ENCODE data around the gene CCNG2. TPM values are rescaled to one million over a fixed set of nuclear protein-coding genes. Genes with fewer than 3 reads are reported as not detected.

CCNG2 gene
- total RNA-seq, 1 donor, result 11.6 TPM

DNA sequence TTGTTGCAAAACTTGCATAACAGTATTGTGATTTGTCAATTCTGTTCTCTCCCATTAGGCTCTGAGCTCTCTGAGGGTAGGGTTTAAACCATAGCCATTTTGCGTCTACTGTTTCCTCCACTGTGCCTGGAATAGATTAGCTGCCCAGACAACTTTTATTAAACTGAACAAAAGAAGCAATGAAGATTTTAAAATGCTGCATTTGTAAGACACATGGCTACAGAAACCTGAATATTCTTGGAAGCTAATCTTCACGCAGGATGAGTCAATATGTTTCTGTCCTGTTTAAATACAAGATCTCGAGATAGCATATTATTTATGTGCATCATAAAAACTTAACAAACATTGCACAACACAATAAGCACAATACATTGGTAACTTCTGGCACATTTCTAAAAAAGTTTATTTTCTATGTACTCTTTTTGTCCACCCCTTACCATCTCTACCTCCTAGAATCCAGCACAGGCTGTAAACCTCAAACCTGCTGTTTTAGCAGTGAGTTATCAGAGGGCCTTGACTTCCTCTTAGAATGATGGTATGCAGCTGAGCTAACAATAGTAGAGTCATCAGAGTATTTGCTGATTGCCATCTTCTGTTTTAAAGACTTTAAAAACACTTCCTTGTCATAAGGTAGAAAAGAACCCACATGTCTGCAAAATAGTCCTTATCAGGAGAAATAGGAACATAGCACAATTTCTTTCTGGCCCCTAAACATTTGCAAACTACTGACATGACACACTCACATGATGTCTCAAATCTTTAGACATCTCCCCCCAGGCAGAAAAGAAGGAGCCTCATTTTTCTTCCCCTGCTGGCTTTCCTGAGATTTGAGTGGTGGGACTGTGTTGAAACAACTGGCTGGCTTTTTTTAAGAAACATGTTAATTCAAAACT, 10.6 kb upstream of the CCNG2 start:
- peak in 1 of 3 donors; percentile 68 for DNase-seq (ENCODE audit: low read depth in 2 of 3, low spot score in 2 of 3)

DNA sequence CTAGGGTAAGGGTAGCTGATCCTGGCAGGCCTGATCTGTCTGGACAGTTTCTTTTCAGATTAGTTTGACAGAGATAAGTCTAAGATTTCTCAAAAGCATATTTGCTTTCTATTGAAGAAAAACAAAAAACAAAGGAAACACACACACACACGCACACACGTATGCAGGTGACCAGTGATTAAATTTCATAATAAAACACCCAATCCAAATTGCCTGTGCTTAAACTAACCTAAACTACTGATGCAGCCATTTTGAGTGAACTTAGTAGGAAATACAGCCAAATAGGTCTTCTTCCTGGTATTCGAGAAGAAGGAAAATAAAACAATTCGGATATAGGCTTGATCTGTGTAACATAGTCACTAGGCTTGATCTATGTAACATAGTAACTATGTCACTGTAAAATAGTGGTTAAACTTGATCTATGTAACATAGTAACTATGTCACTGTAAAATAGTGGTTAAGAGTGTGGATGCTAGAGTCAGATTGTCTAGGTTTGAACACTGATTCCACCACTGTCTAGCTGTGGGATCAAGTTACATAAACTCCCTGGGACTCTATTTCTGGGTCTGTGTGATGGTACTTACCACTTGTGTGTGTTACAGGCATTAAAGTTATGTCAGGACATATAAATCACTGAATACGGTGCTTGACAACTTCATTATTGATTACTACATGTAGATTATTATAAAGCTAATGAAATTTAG, 9.8 kb upstream of the CCNG2 start:
- DNase-seq (ENCODE audit: low read depth in 2 of 3, low spot score in 2 of 3), result no peak

DNA sequence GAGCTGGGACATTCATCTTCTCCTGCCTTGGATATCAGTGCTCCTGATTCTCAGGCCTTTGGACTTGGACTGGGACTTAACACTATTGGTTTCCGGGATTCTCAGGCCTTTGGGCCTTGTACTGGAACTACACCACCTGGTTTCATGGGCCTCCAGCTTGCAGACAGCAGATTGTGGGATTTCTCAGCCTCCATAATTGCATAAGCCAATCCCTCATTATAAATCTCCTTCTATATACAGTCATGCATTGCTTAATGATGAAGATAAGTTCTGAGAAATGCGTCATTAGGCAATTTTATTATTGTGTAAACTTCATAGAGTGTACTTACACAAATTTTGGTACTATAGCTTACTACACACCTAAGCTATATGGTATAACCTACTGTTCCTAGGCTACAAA, 8.9 kb upstream of the CCNG2 start:
- no peak for DNase-seq (ENCODE audit: low read depth in 2 of 3, low spot score in 2 of 3)

DNA sequence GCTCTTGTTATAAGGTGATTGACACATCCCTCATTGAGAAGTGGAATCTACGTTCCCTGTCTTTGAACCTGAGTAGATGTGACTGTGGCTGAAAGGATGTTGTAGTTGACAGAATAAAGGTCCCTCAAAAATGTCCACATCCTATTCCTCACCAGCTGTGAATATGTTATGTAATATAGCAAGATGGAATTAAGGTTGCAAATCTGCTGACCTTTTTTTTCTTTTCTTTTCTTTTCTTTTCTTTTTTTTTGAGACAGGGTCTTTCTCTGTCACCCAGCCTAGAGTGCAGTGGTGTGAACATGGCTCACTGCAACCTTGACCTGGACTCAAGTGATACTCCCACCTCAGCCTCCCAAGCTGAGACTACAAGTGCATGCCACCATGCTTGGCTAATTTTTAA, 7.2 kb upstream of the CCNG2 start:
- no peak for DNase-seq (ENCODE audit: low read depth in 2 of 3, low spot score in 2 of 3)

DNA sequence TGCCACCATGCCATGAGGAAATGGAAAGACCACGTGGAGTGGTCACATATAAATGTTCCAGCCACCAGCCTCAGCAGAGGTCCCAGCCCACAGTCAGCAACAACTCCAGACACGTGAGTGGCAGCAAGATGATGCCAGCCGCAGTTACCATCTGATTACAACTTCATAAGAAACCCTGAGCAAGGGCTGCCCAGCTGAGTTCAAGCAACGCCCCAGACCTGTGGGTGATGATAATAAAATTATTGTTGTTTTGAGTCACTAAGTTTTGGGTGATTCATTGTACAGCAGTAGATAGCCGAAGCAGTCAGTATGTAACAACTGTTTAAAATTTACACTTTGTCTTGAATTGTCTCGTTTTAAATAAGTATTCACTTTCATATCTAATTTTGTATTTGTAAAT, 5.8 kb upstream of the CCNG2 start:
- no peak for DNase-seq (ENCODE audit: low read depth in 2 of 3, low spot score in 2 of 3)

DNA sequence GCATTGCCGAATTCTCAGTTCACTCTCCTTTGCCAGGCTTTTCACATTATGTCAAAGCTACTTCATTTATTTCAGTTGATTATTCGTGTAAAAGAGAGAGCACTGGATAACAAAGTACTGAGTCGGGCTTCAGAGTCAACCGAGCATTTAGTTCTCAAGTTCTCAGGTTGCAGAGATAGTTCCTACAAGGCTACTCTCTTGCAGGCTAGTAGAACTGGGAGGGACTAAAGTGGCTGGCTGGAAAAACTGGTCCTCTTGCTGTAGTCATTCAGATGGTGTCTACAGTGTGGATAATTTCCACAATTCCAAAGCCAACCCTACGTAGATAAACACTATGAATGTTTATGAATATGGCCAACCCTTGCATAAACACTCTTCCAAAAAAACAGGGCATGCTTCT, 4.6 kb upstream of the CCNG2 start:
- DNase-seq (ENCODE audit: low read depth in 2 of 3, low spot score in 2 of 3), result no peak

DNA sequence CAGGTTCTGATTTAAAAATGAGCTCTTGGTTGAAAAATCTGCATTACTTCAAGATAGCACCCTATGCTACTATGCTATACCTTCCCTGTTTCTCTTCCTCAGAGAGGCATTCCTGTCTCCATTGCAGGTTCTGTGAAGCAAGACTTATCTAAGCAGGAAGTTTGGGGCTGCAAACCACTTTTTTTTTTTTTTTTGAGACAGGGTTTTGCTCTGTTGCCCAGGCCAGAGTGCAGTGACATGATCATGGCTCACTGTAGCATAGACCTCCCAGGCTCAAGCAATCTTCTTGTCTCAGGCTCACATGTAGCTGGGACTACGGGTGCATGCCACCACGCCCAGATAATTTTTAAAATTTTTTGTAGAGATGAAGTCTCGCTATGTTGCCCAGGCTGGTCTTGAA, 4.0 kb upstream of the CCNG2 start:
- DNase-seq (ENCODE audit: low read depth in 2 of 3, low spot score in 2 of 3), result no peak

DNA sequence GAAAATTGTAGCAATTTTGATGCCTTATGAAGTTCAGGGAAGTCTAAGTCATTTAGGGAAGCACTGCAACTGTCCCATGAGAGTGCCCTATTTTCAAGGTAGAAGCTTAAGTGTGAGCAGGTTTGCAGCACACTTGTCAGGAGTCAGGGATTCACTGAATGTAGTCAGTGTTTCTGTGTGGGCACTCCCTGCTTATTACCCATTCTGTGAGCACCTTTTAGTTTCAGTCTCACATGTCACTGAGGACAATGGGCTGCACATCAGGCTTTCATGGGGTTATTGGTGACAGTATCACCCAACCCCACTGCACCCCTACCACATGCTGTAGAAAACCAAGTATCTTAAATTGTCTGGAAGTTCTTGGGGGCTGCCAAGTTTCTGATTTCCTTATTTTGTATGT, 2.9 kb upstream of the CCNG2 start:
- no peak for DNase-seq (ENCODE audit: low read depth in 2 of 3, low spot score in 2 of 3)

DNA sequence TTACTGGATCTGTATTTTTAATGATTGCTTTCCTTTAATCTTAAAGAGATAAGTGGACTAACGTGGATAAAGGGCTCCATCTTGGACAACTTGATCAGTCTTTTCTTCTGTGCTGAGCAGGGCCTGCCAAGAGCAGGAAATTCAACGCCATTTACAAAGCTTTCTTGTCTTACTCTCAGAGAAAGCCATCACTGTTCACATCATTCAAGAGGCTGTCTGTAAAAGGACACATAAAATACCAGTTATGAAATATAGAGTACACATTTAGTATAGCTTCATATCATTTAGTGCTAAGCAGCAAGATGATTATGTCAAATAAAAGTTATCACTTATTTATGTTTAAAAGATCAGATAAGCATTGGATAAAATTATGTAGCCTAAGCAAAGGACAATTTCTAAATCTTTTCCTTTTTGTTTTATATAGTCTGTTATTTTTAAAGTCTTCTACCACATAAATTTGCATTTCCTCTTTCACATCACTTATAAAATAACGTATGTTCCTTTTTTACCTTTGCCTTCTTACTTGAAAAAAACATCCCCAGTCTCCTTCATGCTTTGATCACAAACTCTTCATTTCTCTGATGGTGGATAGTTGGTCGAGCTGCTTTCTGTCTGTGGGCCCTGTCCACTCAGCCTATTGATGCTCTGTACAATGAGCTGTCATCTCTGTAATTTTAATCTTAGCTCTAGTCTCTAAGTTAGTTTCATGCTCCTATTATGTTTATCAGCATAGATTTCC, 2.1 kb upstream of the CCNG2 start:
- DNase-seq (ENCODE audit: low read depth in 2 of 3, low spot score in 2 of 3), result no peak

DNA sequence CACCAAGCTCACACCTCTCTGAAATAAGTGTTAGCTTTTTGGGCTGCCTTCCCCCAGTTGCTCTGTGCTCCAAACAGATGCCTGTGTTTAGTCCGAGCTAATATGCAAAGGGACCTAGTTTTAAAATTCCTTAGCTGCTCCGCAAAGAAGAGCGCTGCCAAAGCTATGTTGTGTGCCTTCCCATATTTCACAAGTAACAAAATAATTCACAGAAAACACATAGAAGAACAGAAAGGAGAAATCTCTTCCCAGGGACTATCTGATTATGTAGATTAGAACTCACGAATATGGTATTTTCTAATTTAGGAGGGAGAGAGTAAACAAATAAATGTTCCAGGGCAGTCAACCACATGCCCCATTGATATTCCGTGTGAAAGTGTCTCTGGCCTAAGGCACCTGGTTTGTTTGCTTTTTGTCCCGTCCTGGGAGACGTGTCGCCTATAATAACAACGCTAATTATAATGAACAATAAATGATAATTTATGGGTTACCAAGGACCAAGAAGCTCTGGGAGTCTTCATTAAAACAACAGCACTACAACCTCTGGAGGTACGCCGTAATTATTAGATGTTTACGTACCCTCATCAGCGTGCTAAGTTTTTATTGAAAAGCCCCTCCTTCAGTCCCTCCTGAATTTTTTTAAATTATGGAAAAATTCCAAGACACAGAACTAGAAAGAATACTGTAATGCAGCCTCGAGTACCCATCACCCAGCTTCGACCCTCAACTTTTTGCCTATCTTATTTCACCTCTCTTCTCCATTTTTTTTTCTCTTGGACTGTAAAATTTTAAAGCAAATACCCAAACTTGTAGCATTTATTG, 1.2 kb upstream of the CCNG2 start:
- no peak for DNase-seq (ENCODE audit: low read depth in 2 of 3, low spot score in 2 of 3)

DNA sequence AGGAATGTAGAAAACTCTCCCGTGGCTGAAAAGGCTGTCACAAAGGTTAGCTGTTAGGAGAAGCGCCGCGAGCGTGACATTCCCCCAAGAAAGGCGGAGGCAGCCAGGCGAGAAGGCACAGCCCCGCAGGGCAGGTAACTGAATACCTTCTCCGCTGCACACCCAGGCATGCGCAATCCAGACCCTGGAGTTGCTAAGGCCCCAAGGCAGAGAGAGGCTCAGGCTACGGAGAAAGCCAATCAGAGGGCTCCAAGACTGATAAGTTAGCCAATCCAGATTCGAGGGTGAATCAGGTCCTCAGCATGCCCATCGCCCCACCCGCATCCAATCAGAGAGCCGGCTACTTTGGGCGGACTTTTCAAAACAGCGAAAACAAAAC, 485 bp upstream of the CCNG2 start:
- peak in 2 of 3 donors; percentile 100 for DNase-seq (ENCODE audit: low read depth in 2 of 3, low spot score in 2 of 3)

DNA sequence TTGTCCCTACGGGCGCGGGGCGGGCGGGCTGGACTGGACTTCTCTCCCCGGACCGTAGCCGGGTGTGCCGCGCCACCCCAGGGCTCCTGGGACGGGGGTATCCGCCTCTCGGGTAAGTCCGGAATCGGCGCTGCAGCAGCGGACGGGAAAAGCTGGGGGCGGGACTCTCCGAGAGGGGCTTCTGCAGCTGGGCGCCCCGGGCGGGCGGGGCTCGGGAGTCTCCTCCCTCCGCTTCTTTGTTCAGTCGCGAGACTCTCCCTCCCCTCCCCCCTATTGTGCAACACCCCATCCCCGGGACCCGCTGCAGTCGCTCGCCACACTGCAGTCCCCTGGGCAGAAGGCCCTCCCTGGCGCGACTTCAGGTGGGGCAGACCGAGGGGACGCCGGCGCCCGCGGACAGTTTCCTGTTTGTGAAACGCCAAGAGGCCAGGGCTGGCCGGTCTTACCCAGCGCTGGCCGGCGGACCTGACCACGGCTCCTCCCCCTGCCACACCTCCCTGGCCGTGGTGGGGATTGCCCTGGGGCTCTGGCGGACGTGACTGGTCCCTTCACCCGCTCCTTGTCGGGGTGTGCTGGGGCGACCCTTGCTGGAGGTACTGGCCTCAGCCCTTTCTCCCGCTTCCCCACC, 966 bp downstream of the CCNG2 start:
- peak; percentile 19 to 92 (median 88) for DNase-seq (ENCODE audit: low read depth in 2 of 3, low spot score in 2 of 3)

DNA sequence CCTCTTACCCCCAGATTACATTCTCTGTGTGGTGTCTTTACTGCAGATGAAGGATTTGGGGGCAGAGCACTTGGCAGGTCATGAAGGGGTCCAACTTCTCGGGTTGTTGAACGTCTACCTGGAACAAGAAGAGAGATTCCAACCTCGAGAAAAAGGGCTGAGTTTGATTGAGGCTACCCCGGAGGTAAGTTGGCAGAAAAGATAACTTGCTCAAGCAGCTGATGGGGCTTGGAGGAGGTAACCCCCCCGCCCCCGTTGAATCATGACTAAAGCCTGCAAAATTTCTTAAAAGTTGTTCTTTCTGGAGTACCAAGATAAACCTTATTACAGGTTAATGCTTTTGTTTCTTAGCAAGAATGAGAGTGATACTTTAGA, 1.5 kb downstream of the CCNG2 start:
- peak in 1 of 3 donors; percentile 4 for DNase-seq (ENCODE audit: low read depth in 2 of 3, low spot score in 2 of 3)

DNA sequence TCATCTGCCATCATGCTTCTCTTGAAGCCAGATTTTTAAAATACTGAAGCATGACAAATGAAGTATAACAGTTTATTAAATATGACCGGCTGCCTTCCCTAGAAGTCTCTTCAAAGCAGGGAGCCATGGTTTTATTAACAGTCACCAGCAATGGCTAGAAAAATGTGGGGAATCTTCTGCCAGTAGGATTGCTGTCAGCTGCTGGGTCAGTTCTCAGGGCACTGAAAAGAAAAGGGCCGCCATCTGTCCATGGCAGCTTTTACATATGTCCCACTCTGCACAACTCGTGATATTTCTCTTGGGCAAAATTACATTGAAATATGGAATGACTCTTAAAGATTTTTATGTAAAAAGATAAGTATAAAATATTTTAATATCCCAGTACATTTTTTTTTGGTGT, 2.8 kb downstream of the CCNG2 start:
- DNase-seq (ENCODE audit: low read depth in 2 of 3, low spot score in 2 of 3), result no peak

DNA sequence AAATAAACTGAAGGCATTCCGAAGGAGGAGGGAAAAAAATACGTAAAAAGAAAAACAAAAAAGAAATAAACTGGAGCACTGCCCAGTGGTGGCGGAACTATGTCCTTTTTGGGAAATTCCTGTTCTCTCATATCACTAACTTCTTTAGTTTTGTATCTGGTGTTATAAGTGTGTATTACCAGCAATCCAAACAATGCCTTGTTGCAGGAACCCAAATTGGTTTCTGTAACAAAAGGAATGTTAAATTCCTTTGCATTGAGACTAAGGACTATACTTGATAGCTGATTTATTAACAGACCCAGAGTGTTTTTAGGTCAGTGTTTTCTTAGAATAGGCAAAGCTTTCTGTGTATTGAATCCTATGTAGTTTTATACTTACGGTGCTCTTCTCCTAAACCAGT, 6.6 kb downstream of the CCNG2 start:
- DNase-seq (ENCODE audit: low read depth in 2 of 3, low spot score in 2 of 3), result no peak

DNA sequence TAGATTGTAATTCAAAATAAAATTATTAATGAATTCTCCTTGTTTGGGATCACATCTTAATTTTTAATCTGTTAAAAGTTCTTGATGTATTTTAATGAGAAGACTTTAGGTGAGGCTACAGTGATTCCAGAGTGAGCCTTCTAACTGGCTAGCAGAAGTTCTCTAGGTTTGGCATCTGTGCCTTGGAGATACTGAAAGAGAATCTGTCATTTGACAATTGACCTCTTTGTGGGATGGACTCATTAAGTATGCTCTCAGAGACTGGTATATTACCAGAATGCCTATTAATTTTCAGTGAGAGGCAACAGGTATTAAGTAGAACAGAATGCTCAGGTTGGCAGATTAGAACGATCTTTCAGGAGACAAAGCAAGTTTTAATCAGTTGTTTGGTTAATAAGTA, 10.2 kb downstream of the CCNG2 start:
- DNase-seq (ENCODE audit: low read depth in 2 of 3, low spot score in 2 of 3), result no peak

DNA sequence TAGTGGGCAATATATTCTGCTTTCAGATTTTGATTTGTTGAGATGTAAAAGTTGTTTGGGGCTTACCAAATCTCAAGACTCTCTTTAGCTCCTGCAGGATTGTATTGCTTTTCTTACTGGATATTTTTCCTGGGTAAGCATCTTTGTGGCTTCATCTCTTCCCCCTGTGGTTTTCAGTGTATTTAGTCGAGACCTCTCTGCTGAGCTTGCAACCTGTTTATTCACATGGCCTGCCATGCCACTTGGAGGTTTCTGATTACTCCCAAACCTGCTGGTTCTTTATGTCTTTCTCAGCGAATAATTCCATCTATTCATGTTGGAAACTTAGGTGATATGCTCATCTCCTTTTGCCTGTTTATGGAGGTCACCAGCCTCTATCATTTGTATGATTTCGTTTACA, 10.9 kb downstream of the CCNG2 start:
- no peak for DNase-seq (ENCODE audit: low read depth in 2 of 3, low spot score in 2 of 3)

DNA sequence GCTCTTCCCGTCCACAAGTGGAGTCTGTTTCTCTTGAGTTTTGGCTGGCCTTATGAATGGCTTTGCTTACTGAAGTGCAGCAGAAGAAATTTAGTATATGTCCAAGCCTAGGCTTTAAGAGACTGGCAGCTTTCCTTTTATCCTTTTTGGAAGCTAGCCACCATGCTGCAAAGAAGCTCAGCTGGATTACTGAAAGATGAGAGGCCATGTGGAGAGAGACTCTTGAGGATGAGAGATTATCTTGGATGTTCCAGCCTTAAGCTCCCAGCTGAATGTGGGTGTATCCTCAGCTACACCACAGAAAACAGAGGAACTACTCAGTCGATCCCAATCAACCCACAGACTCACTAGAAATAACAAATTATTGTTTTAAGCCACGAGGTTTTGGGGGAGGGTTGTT, 12.5 kb downstream of the CCNG2 start:
- DNase-seq (ENCODE audit: low read depth in 2 of 3, low spot score in 2 of 3), result no peak

DNA sequence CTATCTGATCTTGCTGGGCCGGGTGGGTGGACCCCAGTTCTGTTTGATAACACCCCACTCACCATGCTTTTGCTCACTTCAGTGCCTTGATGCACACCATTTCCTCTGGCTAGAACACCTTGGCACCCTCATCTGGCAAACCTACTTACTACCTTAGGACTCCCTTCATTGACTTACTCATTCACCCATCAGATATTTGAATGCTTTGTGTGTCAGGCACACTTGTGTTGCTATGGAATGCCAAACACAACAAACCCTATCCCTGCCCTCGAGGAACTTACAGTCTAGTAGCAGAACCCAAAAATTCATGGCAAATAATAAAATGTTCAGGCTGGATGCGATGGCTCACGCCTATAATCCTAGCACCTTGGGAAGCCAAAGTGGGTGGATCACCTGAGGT, 13.9 kb downstream of the CCNG2 start:
- no peak for DNase-seq (ENCODE audit: low read depth in 2 of 3, low spot score in 2 of 3)

DNA sequence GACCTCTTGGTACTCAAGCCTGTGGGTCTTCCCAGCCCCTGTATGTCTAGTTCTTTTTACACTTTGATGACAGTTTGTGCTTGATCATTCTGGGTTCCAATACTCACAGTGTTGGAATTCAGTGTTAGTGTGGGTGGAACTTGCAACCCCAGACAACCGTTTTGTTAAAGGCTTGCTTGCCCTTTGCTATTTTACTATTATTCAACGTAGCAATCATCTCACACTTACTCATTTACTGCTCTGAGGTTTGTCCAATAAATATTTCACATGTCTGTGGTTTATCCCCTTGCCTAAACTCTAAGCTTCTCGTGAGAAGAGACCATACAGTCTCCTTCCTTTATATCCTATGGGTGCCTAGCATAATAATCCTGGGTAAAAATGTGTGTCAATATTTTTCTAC, 15.3 kb downstream of the CCNG2 start:
- DNase-seq (ENCODE audit: low read depth in 2 of 3, low spot score in 2 of 3), result no peak

All from hematopoietic multipotent progenitor cell (in vitro differentiated cells).